NCI-H1105 treated with DMSO at 0.1 percent for 48 hours (cell line): ENCODE data around the gene GRP.
"Not testable (repeated sequence)": the region's sequence is repeated elsewhere in the genome, so short reads cannot be mapped to it uniquely, and the experiment has no call there.

Experiments
- DNase-seq: peaks from one replicate; lab custom pipeline; 2025; lab: John Stamatoyannopoulos, UW

Gene GRP

GRCh38 chr18:59229191-59229590, 9.2 kb downstream of the GRP start:
- no peak for DNase-seq

- DNase-seq, result no peak
Measured at GRCh38 chr18:59229701-59230443, 9.9 kb downstream of the GRP start.

GRCh38 chr18:59231114-59231513, 11.2 kb downstream of the GRP start:
- no peak for DNase-seq

- DNase-seq, result no peak
Measured at GRCh38 chr18:59231877-59232276, 11.9 kb downstream of the GRP start.

GRCh38 chr18:59232309-59233016, 12.5 kb downstream of the GRP start:
- no peak for DNase-seq

GRCh38 chr18:59233017-59233410, 13.1 kb downstream of the GRP start:
- DNase-seq, result no peak

- peak; percentile 88 for DNase-seq
Measured at GRCh38 chr18:59238385-59238784, 18.4 kb downstream of the GRP start.

- no peak for DNase-seq
Measured at GRCh38 chr18:59239642-59240041, 19.7 kb downstream of the GRP start.

GRCh38 chr18:59242906-59243305, 22.9 kb downstream of the GRP start:
- DNase-seq, result no peak

GRCh38 chr18:59246796-59247195, 26.8 kb downstream of the GRP start:
- no peak for DNase-seq

- peak; percentile 81 for DNase-seq
Measured at GRCh38 chr18:59249199-59249774, 29.3 kb downstream of the GRP start.

- not testable (repeated sequence) for DNase-seq
Measured at GRCh38 chr18:59255491-59255890, 35.5 kb downstream of the GRP start.

- DNase-seq, result not testable (repeated sequence)
Measured at GRCh38 chr18:59261842-59262241, 41.9 kb downstream of the GRP start.

GRCh38 chr18:59262243-59262642, 42.3 kb downstream of the GRP start:
- not testable (repeated sequence) for DNase-seq

GRCh38 chr18:59263661-59264060, 43.7 kb downstream of the GRP start:
- DNase-seq, result no peak

GRCh38 chr18:59264121-59264571, 44.2 kb downstream of the GRP start:
- DNase-seq, result no peak

GRCh38 chr18:59264651-59265245, 44.8 kb downstream of the GRP start:
- no peak for DNase-seq

- DNase-seq, result no peak
Measured at GRCh38 chr18:59265246-59265973, 45.5 kb downstream of the GRP start.

- DNase-seq, result no peak
Measured at GRCh38 chr18:59265974-59266369, 46.0 kb downstream of the GRP start.

- DNase-seq, result no peak
Measured at GRCh38 chr18:59266459-59266858, 46.5 kb downstream of the GRP start.

- DNase-seq, result no peak
Measured at GRCh38 chr18:59266886-59267502, 47.0 kb downstream of the GRP start.
